H1 (cell line): ENCODE measurements around the gene DDR1. TPM values are rescaled to one million over a fixed set of nuclear protein-coding genes. Genes with fewer than 3 reads are reported as not detected.
A peak's percentile ranks its signal among the peaks of the same experiment; 100 is the strongest.

Experiments used
- CTCF ChIA-PET: fragments of 300-600 bp; sonication (Branson Sonifier 250); formaldehyde crosslinking; loops from one replicate; lab custom pipeline; 2021; ENCODE audit not compliant: partially characterized antibody; lab: Charles Lee
- POLR2A ChIA-PET: fragments of 300-600 bp; sonication (Branson Sonifier 250); formaldehyde crosslinking; loops from one replicate; lab custom pipeline; 2021; ENCODE audit warnings: inconsistent platforms; ENCODE audit not compliant: partially characterized antibody; lab: Charles Lee
- DNase-seq, 2 experiments: peaks; one replicate each; pipeline versions ENCODE4 v3.0.0 to v3.0.0-alpha.2; 2010 to 2022; ENCODE audit warnings: low spot score in 2 of 2, low read depth in 1 of 2, mixed read lengths in 1 of 2
- FAIRE-seq: peaks from 2 replicates; lab custom pipeline; 2011; peaks lifted over from hg19 to GRCh38; lab: Jason Lieb, UNC
- H2AFZ ChIP-seq: 2 replicates; pipeline ENCODE4 v1.8.1; 2012; ENCODE audit warnings: low read length, inconsistent platforms
- H2AK5ac ChIP-seq: 2 replicates; pipeline ENCODE4 v1.6.1; 2013; ENCODE audit warnings: low read depth, low read length
- H2BK120ac ChIP-seq: replicated peaks from 2 replicates; pipeline ENCODE3; 2013; ENCODE audit warnings: low read depth, low read length, inconsistent platforms
- H2BK12ac ChIP-seq: 2 replicates; pipeline ENCODE4 v1.6.1; 2013; ENCODE audit warnings: low read depth, low read length
- H2BK15ac ChIP-seq: 2 replicates; pipeline ENCODE4 v1.6.1; 2013; ENCODE audit warnings: low read length
- H2BK20ac ChIP-seq: 2 replicates; pipeline ENCODE4 v1.6.1; 2013; ENCODE audit warnings: low read length
- H2BK5ac ChIP-seq: 2 replicates; pipeline ENCODE4 v1.6.1; 2013; ENCODE audit warnings: low read depth, low read length
- H3K14ac ChIP-seq: 2 replicates; pipeline ENCODE4 v1.6.1; 2013; ENCODE audit warnings: inconsistent platforms; ENCODE audit not compliant: insufficient read length
- H3K18ac ChIP-seq: 2 replicates; pipeline ENCODE4 v1.6.1; 2013; ENCODE audit warnings: low read length; ENCODE audit errors: extremely low read depth
- H3K23ac ChIP-seq: 2 replicates; pipeline ENCODE4 v1.6.1; 2013; ENCODE audit warnings: inconsistent platforms; ENCODE audit not compliant: insufficient read length
- H3K23me2 ChIP-seq: 2 replicates; pipeline ENCODE4 v1.6.1; 2013; ENCODE audit warnings: low read depth, low read length
- H3K27ac ChIP-seq: 2 replicates; pipeline ENCODE4 v1.6.1; 2011; ENCODE audit warnings: low read depth, low read length, inconsistent platforms
- H3K27me3 ChIP-seq, 4 experiments: replicated peaks in 1 of 4; 1 replicate in 1 of 4; 2 replicates in 3 of 4; pipeline versions ENCODE4 v1.6.1 to v1.8.1; 2011 to 2013; ENCODE audit warnings: low read length in 3 of 4, mild to moderate bottlenecking in 3 of 4, inconsistent platforms in 2 of 4, mixed read lengths in 2 of 4, moderate library complexity in 1 of 4; ENCODE audit not compliant: control insufficient read depth in 3 of 4, insufficient read depth in 3 of 4; ENCODE audit errors: extremely low read depth in 1 of 4
- H3K36me3 ChIP-seq, 4 experiments: 2 replicates each; pipeline versions ENCODE4 v1.6.1 to v1.8.1; 2011 to 2013; ENCODE audit warnings: mild to moderate bottlenecking in 4 of 4, low read length in 3 of 4, moderate library complexity in 2 of 4, control low read depth in 1 of 4, inconsistent platforms in 1 of 4; ENCODE audit not compliant: insufficient read depth in 4 of 4, control insufficient read depth in 2 of 4
- H3K4ac ChIP-seq: replicated peaks from 2 replicates; pipeline ENCODE3; 2013; ENCODE audit warnings: low read length, low read depth, mixed read lengths, inconsistent platforms; ENCODE audit not compliant: insufficient read length
- H3K4me1 ChIP-seq, 4 experiments: replicated peaks in 1 of 4; 1 replicate in 1 of 4; 2 replicates in 3 of 4; pipeline versions ENCODE4 v1.6.1 to v1.8.1; 2011 to 2013; ENCODE audit warnings: low read length in 3 of 4, inconsistent platforms in 2 of 4, mixed read lengths in 1 of 4; ENCODE audit not compliant: insufficient read depth in 4 of 4, control insufficient read depth in 3 of 4
- H3K4me2 ChIP-seq, 2 experiments: 2 replicates each; pipeline versions ENCODE4 v1.6.1 to v1.8.1; 2011 to 2013; ENCODE audit warnings: low read depth in 2 of 2, low read length in 2 of 2, control low read depth in 1 of 2, inconsistent platforms in 1 of 2, mild to moderate bottlenecking in 1 of 2; ENCODE audit not compliant: insufficient read depth in 1 of 2
- H3K4me3 ChIP-seq, 4 experiments: fragments of 200-600, 300-600 bp in 1 of 4; sonication (generic), shearing (Covaris generic), sonication (Bioruptor Twin) in 1 of 4; 2 replicates each; pipeline versions ENCODE4 v1.5.1 to v1.8.1; 2011 to 2016; ENCODE audit warnings: low read length in 4 of 4, low read depth in 3 of 4, control low read depth in 2 of 4, inconsistent platforms in 2 of 4, mild to moderate bottlenecking in 2 of 4, mixed read lengths in 1 of 4, moderate library complexity in 1 of 4; ENCODE audit not compliant: insufficient read depth in 2 of 4; ENCODE audit errors: extremely low read depth in 1 of 4
- H3K56ac ChIP-seq: replicated peaks from 2 replicates; pipeline ENCODE3; 2013; ENCODE audit warnings: low read depth, mild to moderate bottlenecking, mixed read lengths, low read length, inconsistent platforms; ENCODE audit not compliant: insufficient read length
- H3K79me1 ChIP-seq: 2 replicates; pipeline ENCODE4 v1.6.1; 2013; ENCODE audit warnings: low read depth, low read length, control low read depth
- H3K79me2 ChIP-seq, 2 experiments: 2 replicates each; pipeline versions ENCODE4 v1.6.1 to v1.8.1; 2012 to 2013; ENCODE audit warnings: low read length in 2 of 2, mild to moderate bottlenecking in 2 of 2, inconsistent platforms in 1 of 2; ENCODE audit not compliant: insufficient read depth in 2 of 2, control insufficient read depth in 1 of 2
- H3K9ac ChIP-seq, 4 experiments: replicated peaks in 1 of 4; 1 replicate in 1 of 4; 2 replicates in 3 of 4; pipeline versions ENCODE4 v1.6.1 to v1.8.1; 2011 to 2013; ENCODE audit warnings: low read depth in 3 of 4, low read length in 3 of 4, control low read depth in 2 of 4, mild to moderate bottlenecking in 2 of 4, moderate library complexity in 2 of 4, inconsistent platforms in 1 of 4; ENCODE audit errors: extremely low read depth in 1 of 4
- H3K9me3 ChIP-seq, 2 experiments: 2 replicates each; pipeline versions ENCODE4 v1.6.1 to v1.8.1; 2012 to 2013; ENCODE audit warnings: mild to moderate bottlenecking in 2 of 2, moderate library complexity in 2 of 2, control low read depth in 1 of 2, inconsistent platforms in 1 of 2, low read depth in 1 of 2, low read length in 1 of 2, mixed read lengths in 1 of 2; ENCODE audit not compliant: insufficient read depth in 2 of 2
- H4K20me1 ChIP-seq, 2 experiments: replicated peaks in 1 of 2; 2 replicates each; pipeline versions ENCODE3 to v1.8.1; 2011 to 2013; ENCODE audit warnings: inconsistent platforms in 2 of 2, low read length in 2 of 2, mild to moderate bottlenecking in 1 of 2; ENCODE audit not compliant: insufficient read depth in 2 of 2, control insufficient read depth in 1 of 2
- H4K5ac ChIP-seq: 2 replicates; pipeline ENCODE4 v1.6.1; 2013; ENCODE audit warnings: low read length, low read depth, mixed read lengths, inconsistent platforms; ENCODE audit not compliant: insufficient read length
- H4K8ac ChIP-seq: 2 replicates; pipeline ENCODE4 v1.8.0; 2013; ENCODE audit warnings: mild to moderate bottlenecking, moderate library complexity, low read length, inconsistent platforms; ENCODE audit not compliant: insufficient read depth; ENCODE audit errors: extremely low read depth
- H4K91ac ChIP-seq: replicated peaks from 2 replicates; pipeline ENCODE3; 2013; ENCODE audit warnings: low read length, mixed read lengths, inconsistent platforms; ENCODE audit not compliant: insufficient read length
- CHD1 ChIP-seq: IDR thresholded peaks from 2 replicates; pipeline ENCODE4 v1.6.1; 2012; ENCODE audit warnings: low read depth, low read length, improper control_type of control experiment
- CTBP2 ChIP-seq: IDR thresholded peaks from 2 replicates; pipeline ENCODE4 v1.7.0; 2011; ENCODE audit warnings: borderline replicate concordance, mild to moderate bottlenecking, moderate library complexity, mixed read lengths, low read length; ENCODE audit not compliant: insufficient read depth, insufficient read length
- HDAC2 ChIP-seq, 2 experiments: fragments of 300-600 bp in 1 of 2; sonication (generic) in 1 of 2; IDR thresholded peaks; 2 replicates each; pipeline ENCODE4 v1.6.1; 2011 to 2012; ENCODE audit warnings: low read depth in 2 of 2, low read length in 2 of 2, mild to moderate bottlenecking in 2 of 2, moderate library complexity in 2 of 2, borderline replicate concordance in 1 of 2, inconsistent platforms in 1 of 2
- HDAC6 ChIP-seq: IDR thresholded peaks from one replicate; pipeline ENCODE4 v1.7.1; 2012; ENCODE audit warnings: low read depth, mild to moderate bottlenecking, inconsistent platforms, low read length, moderate library complexity
- PHF8 ChIP-seq: fragments of 200-600 bp; sonication (generic); conservative IDR thresholded peaks from 2 replicates; pipeline ENCODE4 v1.7.1; 2012; ENCODE audit warnings: low read depth, mild to moderate bottlenecking, inconsistent platforms, low read length, moderate library complexity
- SIN3A ChIP-seq, 2 experiments: IDR thresholded peaks in 1 of 2; conservative IDR thresholded peaks in 1 of 2; 2 replicates each; pipeline ENCODE4 v1.6.1; 2011 to 2012; ENCODE audit warnings: low read length in 2 of 2, improper control_type of control experiment in 1 of 2, low read depth in 1 of 2, mild to moderate bottlenecking in 1 of 2
- WGBS, 2 experiments: shearing (Covaris generic) in 1 of 2; methylation state at CpG; one replicate each; pipeline versions ENCODE4 v1.1.6 to v1.1.7; 2013 to 2015; ENCODE audit warnings: low lambda C conversion rate in 2 of 2, mixed read lengths in 2 of 2, inconsistent platforms in 1 of 2, low coverage in 1 of 2, missing lambda C conversion rate in 1 of 2; ENCODE audit not compliant: insufficient replicate concordance in 2 of 2, insufficient coverage in 1 of 2, insufficient read length in 1 of 2; ENCODE audit errors: extremely low coverage in 1 of 2, missing lambda C conversion rate in 1 of 2; 5-methylcytosine and 5-hydroxymethylcytosine counted together
- long read RNA-seq, 2 experiments: library from RNA in 1 of 2; library from capped mRNA in 1 of 2; stranded (forward); transcript quantifications; one replicate each; pipeline ENCODE4 v2.0.0, GENCODE V29; 2021; ENCODE audit warnings: inconsistent platforms in 1 of 2
- polyA minus RNA-seq, 3 experiments: library from RNA; depleted of rRNA, polyadenylated mRNA; stranded (reverse); fragments of >200 nt; gene quantifications; 1 replicate in 2 of 3; 2 replicates in 1 of 3; pipeline ENCODE4 v1.2.3, GENCODE V29; 2011
- polyA plus RNA-seq, 7 experiments: library from polyadenylated mRNA; depleted of rRNA in 3 of 7; stranded (reverse) in 5 of 7; unstranded in 2 of 7; fragments of >200 nt in 5 of 7; fragments of 200-250 nt in 2 of 7; gene quantifications; 1 replicate in 5 of 7; 2 replicates in 1 of 7; 4 replicates in 1 of 7; pipeline versions ENCODE4 v1.2.1 to v1.2.3, GENCODE V29; 2011 to 2013; ENCODE audit warnings: missing spikeins in 2 of 7, mixed read lengths in 2 of 7
- total RNA-seq: library from RNA; stranded (reverse); fragmentation: NEBNext Ultra II Directional; extraction: Animal tissue kit (Norgen Biotek cat#: 25700); gene quantifications from 2 replicates; pipeline ENCODE4 v1.2.1, GENCODE V29; 2021

DDR1 gene
- total RNA-seq, result 181 and 182 TPM in 2 replicates
- 99.4 and 134 TPM in 2 replicates for polyA plus RNA-seq (2011; rRNA removed)
- polyA plus RNA-seq (2011; cell fraction: cytosol; rRNA removed), result 110 TPM
- polyA plus RNA-seq (2011; cell fraction: nucleus; rRNA removed), result 240 TPM
- 139 to 201 TPM (median 179 TPM) in 4 replicates for polyA plus RNA-seq (2012, experiment 1 of 2)
- polyA plus RNA-seq (2012, experiment 2 of 2), result 146 TPM
- 128 TPM for polyA plus RNA-seq (2013, experiment 1 of 2)
- 135 TPM for polyA plus RNA-seq (2013, experiment 2 of 2)
- polyA minus RNA-seq (2011; rRNA and poly(A)+ RNA removed), result 116 and 120 TPM in 2 replicates
- 196 TPM for polyA minus RNA-seq (2011; cell fraction: cytosol; rRNA and poly(A)+ RNA removed)
- 121 TPM for polyA minus RNA-seq (2011; cell fraction: nucleus; rRNA and poly(A)+ RNA removed)
- long read RNA-seq, experiment 1, partial matches to known transcripts, result 90 of 126 reads
- long read RNA-seq, experiment 1, other reads (novel, unspliced or antisense), result 34 of 126 reads
- long read RNA-seq, experiment 2, partial matches to known transcripts, result 1 of 6 reads
- long read RNA-seq, experiment 2, other reads (novel, unspliced or antisense), result 3 of 6 reads

DNA sequence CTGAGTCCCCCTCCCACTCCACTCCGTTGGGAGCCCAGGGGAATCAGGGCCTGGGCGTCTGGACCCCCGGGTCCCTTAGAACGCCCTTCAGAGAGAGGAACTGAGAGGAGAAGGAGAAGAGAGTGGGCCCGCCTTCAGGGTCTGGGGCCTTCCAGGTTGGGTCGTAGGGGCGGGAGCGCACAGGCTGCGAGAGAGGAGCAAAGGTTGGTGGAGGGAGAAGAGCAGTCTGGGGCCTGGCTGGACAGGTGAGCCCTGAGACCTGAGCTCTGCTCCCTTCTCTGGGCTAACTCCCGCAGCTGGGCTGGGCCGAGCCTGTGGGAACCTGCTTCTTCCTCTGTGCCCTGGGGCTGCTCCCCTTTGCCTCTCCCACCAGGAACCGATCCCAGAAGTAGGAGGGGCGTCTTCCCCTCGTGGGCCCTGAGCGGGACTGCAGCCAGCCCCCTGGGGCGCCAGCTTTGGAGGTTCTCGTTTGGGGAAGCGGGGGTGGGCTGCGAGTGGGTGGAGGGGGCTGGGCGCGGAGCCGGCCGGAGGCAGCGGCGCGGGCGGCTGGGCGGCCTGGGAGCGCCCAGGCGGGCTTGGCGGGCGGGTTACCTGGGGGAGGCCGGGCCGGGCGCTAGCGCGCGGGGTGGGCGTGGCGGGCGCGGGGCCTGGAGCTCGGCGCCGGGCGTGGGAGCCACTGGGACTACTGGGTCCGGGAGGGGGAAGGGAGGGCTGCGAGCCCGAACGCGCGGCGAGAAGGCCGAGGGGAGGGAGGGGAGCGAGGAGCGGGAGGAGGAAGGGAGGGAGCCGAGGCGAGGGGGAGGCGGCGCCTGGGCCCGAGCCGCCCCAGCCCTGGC is at the start of gene DDR1:
DDR1 (plus strand) TSS at position 835 of the 836 bp plus-strand sequence. CDS start 4,211 bp downstream, outside the sequence.
- no peaks in the 10 kb centered on the region for H3K27me3 ChIP-seq
- no peaks in the 10 kb centered on the region for H3K9me3 ChIP-seq
- no peak within 1 kb of the TSS; the same call in none of the 2 replicates for H4K8ac ChIP-seq
- peak within 1 kb of the TSS; percentile 58 for H2BK120ac ChIP-seq
- H2BK20ac ChIP-seq, result peak within 1 kb of the TSS; percentile 87; the same call in 1 of the 2 replicates
- peak within 1 kb of the TSS; percentile 99 for H3K18ac ChIP-seq
- H4K20me1 ChIP-seq, result peaks cover 0 to 14% of the 10 kb centered on the region in 2 experiments
- 1% methylated on average over 15 of the region's 62 CpGs; no CpG with 5 or more reads in 1 of the 2 experiments for WGBS, 2 experiments
- POLR2A ChIA-PET, result interaction anchor here (0.8 to 19.5 kb wide), 20 partner anchors 10 to 288 kb away, joined by 3 to 452 read pairs (median 4); partner anchors contain the start of genes FLOT1, GTF2H4, IER3 and MDC1
- no peak for FAIRE-seq
- peak within 1 kb of the TSS; percentile 57; the same call in 1 of the 2 replicates for H2AK5ac ChIP-seq
- peak within 1 kb of the TSS; percentile 92 to 94 for H3K4me2 ChIP-seq
- H2BK12ac ChIP-seq, result peak within 1 kb of the TSS; percentile 65
- peak within 1 kb of the TSS; percentile 97; the same call in 1 of the 2 replicates for H2BK15ac ChIP-seq
- peaks cover under 1 to 5% (median 3%) of the 10 kb centered on the region in 4 experiments; a peak in 4 of 8 replicates for H3K36me3 ChIP-seq
- H4K5ac ChIP-seq, result peak within 1 kb of the TSS; percentile 84
- peak within 1 kb of the TSS; percentile 57 to 86 (median 80) for H3K4me3 ChIP-seq
- peak within 1 kb of the TSS; percentile 57 for H4K91ac ChIP-seq
- H3K79me2 ChIP-seq, result peaks cover 7 to 62% of the 10 kb centered on the region in 2 experiments
- CTCF ChIA-PET, result interaction anchor here (1.0 to 29.0 kb wide), 10 partner anchors 8 to 205 kb away, joined by 4 to 610 read pairs (median 16); partner anchors contain the start of gene VARS2
- H3K4me1 ChIP-seq, result peaks cover 12 to 52% (median 37%) of the 10 kb centered on the region in 4 experiments
- H3K27ac ChIP-seq, result peak within 1 kb of the TSS; percentile 86
- H3K79me1 ChIP-seq, result peaks cover 15% of the 10 kb centered on the region
- peak within 1 kb of the TSS; percentile 91 for H3K4ac ChIP-seq
- H3K9ac ChIP-seq, result peak within 1 kb of the TSS; percentile 57 to 73 (median 69)
- H2AFZ ChIP-seq, result no peak within 1 kb of the TSS
- H3K23ac ChIP-seq, result no peak within 1 kb of the TSS
- H3K14ac ChIP-seq, result peak within 1 kb of the TSS; percentile 7
- peak in 1 of 2 experiments; percentile 76 for DNase-seq
- H2BK5ac ChIP-seq, result peak within 1 kb of the TSS; percentile 96
- peaks cover 38% of the 10 kb centered on the region for H3K23me2 ChIP-seq
- H3K56ac ChIP-seq, result peak within 1 kb of the TSS; percentile 72
- TF ChIP-seq CTBP2 (peak; percentile 15), HDAC6 (no peak), SIN3A (conservative IDR thresholded peaks at IDR 0.05 in 1 of 2, IDR thresholded peaks at IDR 0.05 in 1 of 2; ENCODE audit: low read depth in 1 of 2, low read length in 2 of 2) (peak in 1 of 2 experiments; percentile 17; a peak in 1 of 4 replicates), PHF8 (0 out of 2 replicates have a peak, but pooled peaks have one; percentile 12), HDAC2 (IDR thresholded peaks at IDR 0.05; ENCODE audit: borderline replicate concordance in 1 of 2, low read depth in 2 of 2, low read length in 2 of 2) (0 out of 4 replicates have a peak, but pooled peaks of 1 of the 2 experiments have one; percentile 30), CHD1 (no peak)
